VCaP (cell line): ENCODE results near the gene SEC22C.

Source experiments
- H3K27ac ChIP-seq: fragments of 450-650 bp; 2 replicates; pipeline ENCODE4 v1.5.1; 2017
- CTCF ChIP-seq: fragments of 450-650 bp; conservative IDR thresholded peaks from 2 replicates; pipeline ENCODE4 v1.5.1; 2017; ENCODE audit warnings: mild to moderate bottlenecking, moderate library complexity

Gene SEC22C

GRCh38 chr3:42516443-42516842, 65.3 kb downstream of the SEC22C start:
- H3K27ac ChIP-seq = no peak overlapping the region
- no peak for TF ChIP-seq CTCF

DNA sequence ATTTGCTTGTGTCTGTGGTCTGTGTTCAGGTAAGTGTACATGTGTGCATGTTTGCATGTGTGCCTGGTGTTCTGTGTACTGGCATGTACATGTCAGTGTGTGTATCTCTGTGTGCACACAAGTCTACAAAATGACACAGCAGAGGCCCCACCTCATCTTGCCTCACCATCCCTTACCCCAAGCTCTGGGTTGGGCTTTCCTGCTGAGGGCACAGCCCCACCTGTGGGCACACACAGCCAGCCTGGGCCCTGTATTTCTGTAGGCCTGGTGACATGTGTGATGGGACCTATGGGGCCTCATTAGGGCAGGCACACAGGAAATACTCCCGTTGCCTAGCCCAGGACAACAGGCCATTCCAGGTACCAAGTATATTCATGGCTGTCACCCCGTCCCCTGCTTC, 65.8 kb downstream of the SEC22C start:
- no peak for TF ChIP-seq CTCF
- no peak overlapping the region for H3K27ac ChIP-seq

GRCh38 chr3:42515391-42515916, 66.3 kb downstream of the SEC22C start:
- no peak overlapping the region for H3K27ac ChIP-seq
- no peak for TF ChIP-seq CTCF

GRCh38 chr3:42514876-42515275, 66.9 kb downstream of the SEC22C start:
- no peak overlapping the region for H3K27ac ChIP-seq

GRCh38 chr3:42513521-42513920, 68.2 kb downstream of the SEC22C start:
- no peak for TF ChIP-seq CTCF
- H3K27ac ChIP-seq = no peak overlapping the region

More at GRCh38 chr3:42514876-42515275, 66.9 kb downstream of the SEC22C start:
- no peak for TF ChIP-seq CTCF

DNA sequence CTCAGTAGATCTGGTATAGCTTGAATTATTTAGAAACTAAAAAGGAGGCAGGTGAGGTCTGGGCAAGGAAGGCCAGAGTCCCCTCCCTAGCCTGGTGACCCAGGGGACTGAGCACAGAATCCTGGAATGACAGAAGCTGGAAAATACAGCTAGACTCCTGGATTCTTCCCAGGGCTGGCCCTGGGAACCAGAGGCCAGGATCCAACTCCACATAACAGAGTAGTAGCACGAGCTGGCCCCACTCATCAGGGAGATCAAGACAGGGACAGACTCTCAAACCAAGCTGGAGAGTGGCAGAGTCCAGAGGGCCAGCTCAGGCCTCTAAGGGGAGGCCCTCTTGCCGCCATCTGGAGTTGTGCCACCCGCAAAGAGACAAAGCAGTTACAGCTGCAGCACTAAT, 68.6 kb downstream of the SEC22C start:
- no peak overlapping the region for H3K27ac ChIP-seq
- no peak for TF ChIP-seq CTCF

DNA sequence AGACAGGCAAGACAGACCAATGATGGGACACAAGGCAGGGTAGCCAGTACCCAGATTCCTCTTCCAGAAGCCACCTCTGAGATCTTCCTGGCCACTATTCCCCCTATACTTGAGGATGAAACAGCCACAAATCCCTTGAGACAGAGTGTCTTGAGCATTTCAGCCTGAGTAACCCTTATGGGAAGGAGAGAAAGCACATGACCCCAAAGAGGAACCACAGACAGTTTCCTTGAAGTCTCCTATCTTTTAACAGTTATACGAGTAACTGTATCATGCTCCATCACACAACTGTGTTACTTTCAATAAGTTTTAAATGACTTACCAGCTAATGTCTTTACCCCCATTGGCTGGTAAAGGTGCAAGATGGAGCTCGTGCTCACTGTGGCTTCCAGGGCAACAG, 70.0 kb downstream of the SEC22C start:
- no peak for TF ChIP-seq CTCF
- no peak overlapping the region for H3K27ac ChIP-seq

DNA sequence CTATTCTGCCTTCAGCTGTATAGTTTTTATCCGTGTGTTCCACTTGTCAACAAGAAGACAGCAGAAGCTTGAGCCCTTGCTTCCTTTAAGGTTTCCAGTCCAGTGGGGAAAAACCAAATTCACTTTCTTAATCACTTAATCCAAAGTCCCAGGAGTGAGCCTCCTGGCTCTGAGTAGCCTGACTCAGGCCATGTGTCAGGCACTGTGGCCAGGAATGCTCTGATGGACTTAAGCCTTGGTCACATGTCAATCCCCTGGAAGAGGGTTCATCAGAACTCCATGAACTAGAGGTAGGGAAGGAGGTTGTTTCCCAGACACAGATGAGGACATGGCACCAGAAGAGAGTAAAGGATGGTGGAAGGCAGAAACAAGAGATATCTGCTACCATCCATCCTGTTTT, 70.6 kb downstream of the SEC22C start:
- TF ChIP-seq CTCF = no peak
- H3K27ac ChIP-seq = no peak overlapping the region
